Vagina (tissue), 2 donors: ENCODE results near the gene RANBP10. TPM values are rescaled to one million over a fixed set of nuclear protein-coding genes. Genes with fewer than 3 reads are reported as not detected.

Experiments used
- DNase-seq, 2 donors: peaks; one replicate each; pipeline ENCODE4 v3.0.0-alpha.2; 2017; ENCODE audit errors: extremely low spot score in 2 of 2
- H3K27ac ChIP-seq: fragments of 200-600 bp; sonication (generic); one replicate; pipeline ENCODE4 v1.5.1; 2019
- H3K27me3 ChIP-seq: fragments of 200-600 bp; sonication (generic); one replicate; pipeline ENCODE4 v1.5.1; 2019
- H3K36me3 ChIP-seq, 2 donors: fragments of 200-600 bp; sonication (generic); one replicate each; pipeline ENCODE4 v1.5.1; 2017 to 2019
- H3K4me1 ChIP-seq: fragments of 200-600 bp; sonication (generic); one replicate; pipeline ENCODE4 v1.5.1; 2019
- H3K4me3 ChIP-seq, 2 donors: fragments of 200-600 bp; sonication (generic); 1 replicate in 1 of 2; 2 replicates in 1 of 2; pipeline ENCODE4 v1.5.1; 2016 to 2019
- H3K9me3 ChIP-seq: fragments of 200-600 bp; sonication (generic); one replicate; pipeline ENCODE4 v1.5.1; 2019
- POLR2A ChIP-seq, 2 donors: fragments of 450-650 bp; IDR thresholded peaks; one replicate each; pipeline ENCODE4 v1.6.1; 2017; ENCODE audit warnings: antibody characterized with exemption in 2 of 2, mild to moderate bottlenecking in 2 of 2, moderate library complexity in 2 of 2
- POLR2AphosphoS5 ChIP-seq, 2 donors: sonication (generic); formaldehyde crosslinking; IDR thresholded peaks; one replicate each; pipeline ENCODE4 v1.9.0; 2017; ENCODE audit warnings: antibody characterized with exemption in 2 of 2, mild to moderate bottlenecking in 2 of 2, low read depth in 1 of 2; ENCODE audit not compliant: insufficient read depth in 1 of 2
- intact Hi-C: fragments of 100-400 bp; cut with DNase I; formaldehyde crosslinking; loops from one replicate; pipeline ENCODE4 v1.15.1; 2023
- total RNA-seq: library from RNA; depleted of rRNA; stranded (reverse); fragments of >200 nt; gene quantifications from one replicate; pipeline ENCODE4 v1.2.3, GENCODE V29; 2016
- TF ChIP-seq, protein P1 (sequence below), 3 experiments: fragments of 450-650 bp in 2 of 3; fragments of 200-600 bp in 1 of 3; sonication (generic) in 1 of 3; IDR thresholded peaks; one replicate each; pipeline ENCODE4 v1.5.1; 2017 to 2019; ENCODE audit warnings: antibody characterized with exemption in 3 of 3, mild to moderate bottlenecking in 2 of 3, moderate library complexity in 2 of 3

RANBP10 gene
- total RNA-seq, 1 donor from 2014 or later, result 17.9 TPM

- Histone ChIP-seq H3K4me3 (peak overlapping the region; percentile 95 to 96), H3K4me1 (peaks cover 27% of the 10 kb centered on the region), H3K27ac (peak overlapping the region; percentile 85), H3K36me3 (peaks cover 0 to 4% of the 10 kb centered on the region in 2 donors), H3K9me3 (no peaks in the 10 kb centered on the region), H3K27me3 (no peaks in the 10 kb centered on the region)
- intact Hi-C loops, result no loop called here
- DNase-seq, result no peak
- TF ChIP-seq POLR2A (IDR thresholded peaks at IDR 0.05), result no peak
- no peak for TF ChIP-seq POLR2AphosphoS5 (IDR thresholded peaks at IDR 0.05; ENCODE audit: insufficient read depth in 1 of 2, low read depth in 1 of 2)
- TF ChIP-seq, protein P1, sequence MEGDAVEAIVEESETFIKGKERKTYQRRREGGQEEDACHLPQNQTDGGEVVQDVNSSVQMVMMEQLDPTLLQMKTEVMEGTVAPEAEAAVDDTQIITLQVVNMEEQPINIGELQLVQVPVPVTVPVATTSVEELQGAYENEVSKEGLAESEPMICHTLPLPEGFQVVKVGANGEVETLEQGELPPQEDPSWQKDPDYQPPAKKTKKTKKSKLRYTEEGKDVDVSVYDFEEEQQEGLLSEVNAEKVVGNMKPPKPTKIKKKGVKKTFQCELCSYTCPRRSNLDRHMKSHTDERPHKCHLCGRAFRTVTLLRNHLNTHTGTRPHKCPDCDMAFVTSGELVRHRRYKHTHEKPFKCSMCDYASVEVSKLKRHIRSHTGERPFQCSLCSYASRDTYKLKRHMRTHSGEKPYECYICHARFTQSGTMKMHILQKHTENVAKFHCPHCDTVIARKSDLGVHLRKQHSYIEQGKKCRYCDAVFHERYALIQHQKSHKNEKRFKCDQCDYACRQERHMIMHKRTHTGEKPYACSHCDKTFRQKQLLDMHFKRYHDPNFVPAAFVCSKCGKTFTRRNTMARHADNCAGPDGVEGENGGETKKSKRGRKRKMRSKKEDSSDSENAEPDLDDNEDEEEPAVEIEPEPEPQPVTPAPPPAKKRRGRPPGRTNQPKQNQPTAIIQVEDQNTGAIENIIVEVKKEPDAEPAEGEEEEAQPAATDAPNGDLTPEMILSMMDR (IDR thresholded peaks at IDR 0.05), result no peak
Observed at GRCh38 chr16:67718668-67719047, 87.7 kb downstream of the RANBP10 start.

GRCh38 chr16:67716097-67716496 lies 90.3 kb downstream of the RANBP10 start:
- Histone ChIP-seq H3K27ac (no peak overlapping the region), H3K9me3 (no peaks in the 10 kb centered on the region), H3K36me3 (no peaks in the 10 kb centered on the region), H3K27me3 (no peaks in the 10 kb centered on the region), H3K4me3 (no peak overlapping the region), H3K4me1 (peaks cover 27% of the 10 kb centered on the region)
- DNase-seq, result no peak
- TF ChIP-seq, protein P1 (IDR thresholded peaks at IDR 0.05), result no peak
- TF ChIP-seq POLR2AphosphoS5 (IDR thresholded peaks at IDR 0.05; ENCODE audit: insufficient read depth in 1 of 2, low read depth in 1 of 2), result no peak
- no peak for TF ChIP-seq POLR2A (IDR thresholded peaks at IDR 0.05)
- intact Hi-C loops, result no loop called here

- H3K36me3 ChIP-seq, result no peaks in the 10 kb centered on the region
- no peak overlapping the region for H3K4me3 ChIP-seq
- no peak for TF ChIP-seq POLR2A (IDR thresholded peaks at IDR 0.05)
- DNase-seq, result no peak
- H3K4me1 ChIP-seq, result peaks cover 19% of the 10 kb centered on the region
- no peaks in the 10 kb centered on the region for H3K27me3 ChIP-seq
- no peaks in the 10 kb centered on the region for H3K9me3 ChIP-seq
- intact Hi-C loops, result no loop called here
- no peak overlapping the region for H3K27ac ChIP-seq
Observed at GRCh38 chr16:67714522-67714921, 91.8 kb downstream of the RANBP10 start.

DNA sequence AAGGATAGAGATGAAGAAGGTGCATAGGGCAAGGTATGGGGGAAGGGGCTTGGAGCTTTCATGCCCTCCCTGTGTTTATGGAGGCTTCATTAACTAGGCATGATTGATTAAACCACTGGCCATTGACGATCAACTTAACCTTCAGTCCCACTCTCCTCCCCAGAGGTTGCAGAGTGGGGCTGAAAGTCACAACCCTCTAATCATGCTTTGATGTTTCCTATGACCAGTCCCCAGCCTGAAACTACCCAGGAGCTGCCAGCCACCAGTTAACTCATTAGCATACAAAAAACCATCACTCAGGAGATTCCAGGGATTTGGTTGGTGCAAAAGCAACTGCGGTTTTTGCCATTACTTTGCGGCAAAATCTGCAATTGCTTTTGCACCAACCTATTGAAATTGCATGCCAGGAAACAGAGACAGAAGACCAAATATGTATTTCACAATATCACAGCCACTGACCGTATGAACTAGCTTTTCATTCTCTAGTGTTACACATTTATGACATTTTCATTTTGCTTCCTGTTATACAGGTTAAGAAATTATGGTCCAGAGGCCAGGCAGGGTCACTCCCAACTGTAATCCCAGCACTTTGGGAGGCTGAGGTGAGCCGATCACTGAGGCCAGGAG lies 92.6 kb downstream of the RANBP10 start:
- H3K36me3 ChIP-seq, result no peaks in the 10 kb centered on the region
- H3K4me1 ChIP-seq, result peaks cover 19% of the 10 kb centered on the region
- no peak overlapping the region for H3K4me3 ChIP-seq
- no peak overlapping the region for H3K27ac ChIP-seq
- TF ChIP-seq POLR2AphosphoS5 (IDR thresholded peaks at IDR 0.05; ENCODE audit: insufficient read depth in 1 of 2, low read depth in 1 of 2), result no peak
- TF ChIP-seq, protein P1 (IDR thresholded peaks at IDR 0.05), result no peak
- TF ChIP-seq POLR2A (IDR thresholded peaks at IDR 0.05), result no peak
- DNase-seq, result no peak
- intact Hi-C loops, result no loop called here
- no peaks in the 10 kb centered on the region for H3K27me3 ChIP-seq
- no peaks in the 10 kb centered on the region for H3K9me3 ChIP-seq

DNA sequence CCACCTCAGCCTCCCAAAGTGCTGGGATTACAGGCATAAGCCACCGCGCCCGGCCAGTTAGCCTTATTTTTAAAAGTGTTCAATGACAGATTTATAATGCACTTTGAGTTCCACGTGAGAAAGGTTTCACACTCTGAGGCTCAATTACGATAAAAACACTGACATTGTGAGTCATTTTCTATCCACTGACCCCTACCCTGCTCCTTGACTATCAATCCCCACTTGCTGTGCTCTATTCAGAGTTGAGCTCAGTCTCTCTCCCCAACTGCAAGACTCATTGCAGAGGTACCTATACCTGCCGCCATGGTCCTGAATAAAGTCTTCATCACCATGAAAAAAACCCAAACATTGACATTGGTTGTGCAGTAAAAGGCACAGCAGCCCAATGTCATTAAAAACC lies 95.8 kb downstream of the RANBP10 start:
- DNase-seq, result no peak
- no peaks in the 10 kb centered on the region for H3K36me3 ChIP-seq
- intact Hi-C loops, result no loop called here

More for the DNA sequence above, 95.8 kb downstream of the RANBP10 start:
- H3K27ac ChIP-seq, result no peak overlapping the region
- H3K4me1 ChIP-seq, result no peaks in the 10 kb centered on the region
- TF ChIP-seq POLR2AphosphoS5 (IDR thresholded peaks at IDR 0.05; ENCODE audit: insufficient read depth in 1 of 2, low read depth in 1 of 2), result no peak
- TF ChIP-seq, protein P1 (IDR thresholded peaks at IDR 0.05), result no peak
- no peak for TF ChIP-seq POLR2A (IDR thresholded peaks at IDR 0.05)
- H3K27me3 ChIP-seq, result no peaks in the 10 kb centered on the region
- no peak overlapping the region for H3K4me3 ChIP-seq
- no peaks in the 10 kb centered on the region for H3K9me3 ChIP-seq
